Measurements from ENCODE around the gene CLCC1. TPM values are rescaled to one million over a fixed set of nuclear protein-coding genes. Genes with fewer than 3 reads are reported as not detected.

Gene CLCC1
- polyA plus RNA-seq, 10 donors = 34.0 to 48.8 (median 39.3) TPM

DNA sequence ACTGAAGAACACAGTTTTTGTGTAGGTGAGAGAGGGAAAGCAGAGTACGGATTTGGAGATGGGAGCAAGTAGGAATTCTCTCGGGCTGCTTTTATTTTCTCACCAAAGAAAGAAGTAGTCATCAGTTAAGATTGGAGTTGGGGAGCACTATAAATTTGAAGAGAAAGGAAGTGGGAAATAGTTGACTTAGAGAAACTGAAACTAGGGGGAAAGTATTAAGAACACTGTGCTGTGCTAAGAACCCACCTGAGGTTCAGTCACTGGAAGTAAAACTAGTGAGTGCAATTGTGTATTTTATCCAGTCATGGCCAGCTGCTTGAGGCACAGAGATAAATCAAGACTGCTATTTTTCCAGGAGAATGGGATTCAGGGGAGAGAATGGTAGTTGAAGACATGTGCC is 37.4 kb downstream of the CLCC1 start:
- no peak for DNase-seq

DNA sequence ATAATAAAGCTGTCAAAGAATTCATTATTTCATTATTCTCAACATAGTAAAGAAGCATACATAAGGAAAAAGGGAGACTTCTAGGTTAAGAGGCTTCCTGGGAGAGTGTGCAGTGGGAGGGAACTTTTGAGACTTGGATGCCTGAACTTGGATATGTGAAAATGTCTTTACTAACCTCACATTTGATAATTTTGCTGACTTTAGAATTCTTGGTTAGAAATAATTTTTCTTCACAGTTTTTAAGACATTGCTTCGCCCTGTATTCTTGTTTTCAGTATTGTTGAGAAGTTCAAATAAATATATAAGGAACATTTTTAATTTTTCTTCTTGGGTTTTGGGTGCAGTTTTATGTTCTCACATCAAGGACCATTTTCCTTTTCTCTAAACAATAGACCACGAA is 46.5 kb downstream of the CLCC1 start:
- no peak for DNase-seq

Other genes with a start within 250 kb of the CLCC1 start
- gene STXBP3, start 216.8 kb downstream of the CLCC1 start, polyA plus RNA-seq (ENCODE audit: insufficient read length in 10 of 10) = 10 to 100 TPM; 21.5 to 44.2 (median 29.6) TPM
- gene AKNAD1, start 106.4 kb downstream of the CLCC1 start, polyA plus RNA-seq (ENCODE audit: insufficient read length in 10 of 10) = 1 to 10 TPM in 9 of 10 donors, under 1 TPM in 1; 0.82 to 3.3 (median 1.7) TPM
- gene GPSM2, start 86.5 kb downstream of the CLCC1 start, polyA plus RNA-seq (ENCODE audit: insufficient read length in 10 of 10) = 10 to 100 TPM; 31.3 to 49.4 (median 40.6) TPM
- 10 to 100 TPM in 9 of 10 donors, 1 to 10 TPM in 1; 9.6 to 14.7 (median 12.4) TPM for gene WDR47, start 78.6 kb upstream of the CLCC1 start, polyA plus RNA-seq (ENCODE audit: insufficient read length in 10 of 10)
- gene TAF13, start 112.5 kb upstream of the CLCC1 start, polyA plus RNA-seq (ENCODE audit: insufficient read length in 10 of 10) = 10 to 100 TPM; 41.3 to 53.9 (median 49.9) TPM
- 10 to 100 TPM; 32.5 to 46.5 (median 37.0) TPM for gene TMEM167B, start 127.3 kb upstream of the CLCC1 start, polyA plus RNA-seq (ENCODE audit: insufficient read length in 10 of 10)
- gene ELAPOR1, start 150.6 kb upstream of the CLCC1 start, polyA plus RNA-seq (ENCODE audit: insufficient read length in 10 of 10) = 1 to 10 TPM in 1 of 10 donors, under 1 TPM in 9; 0.19 to 1.0 (median 0.35) TPM